NT2/D1 (cell line): ENCODE data around the gene C11orf58.

ENCODE experiments used
- DNase-seq: peaks from one replicate; pipeline ENCODE4 v3.0.0-alpha.2; 2011; ENCODE audit warnings: low read depth, low spot score
- H3K27me3 ChIP-seq: 2 replicates; pipeline ENCODE4 v1.6.0; 2011; ENCODE audit warnings: mild to moderate bottlenecking; ENCODE audit not compliant: insufficient read length, insufficient read depth
- H3K36me3 ChIP-seq: 2 replicates; pipeline ENCODE4 v1.6.1; 2011; ENCODE audit warnings: mild to moderate bottlenecking, low read length, mixed read lengths; ENCODE audit not compliant: insufficient read depth, insufficient read length
- H3K4me1 ChIP-seq: 2 replicates; pipeline ENCODE4 v1.5.1; 2011; ENCODE audit not compliant: insufficient read depth, insufficient read length
- H3K4me3 ChIP-seq: 2 replicates; pipeline ENCODE4 v1.5.1; 2011; ENCODE audit warnings: low read depth; ENCODE audit not compliant: insufficient read length
- H3K9ac ChIP-seq: 2 replicates; pipeline ENCODE4 v1.6.0; 2011; ENCODE audit warnings: low read depth; ENCODE audit not compliant: insufficient read length
- H3K9me3 ChIP-seq: 2 replicates; pipeline ENCODE4 v1.5.1; 2011; ENCODE audit warnings: mild to moderate bottlenecking, low read length; ENCODE audit not compliant: insufficient read depth
- SUZ12 ChIP-seq: IDR thresholded peaks from 2 replicates; pipeline ENCODE4 v1.6.1; 2011; ENCODE audit not compliant: insufficient read length, insufficient read depth; ENCODE audit errors: extremely low read depth
- YY1 ChIP-seq: IDR thresholded peaks from 2 replicates; pipeline ENCODE4 v1.6.1; 2011; ENCODE audit not compliant: insufficient read length, insufficient read depth
- ZNF274 ChIP-seq: IDR thresholded peaks from 2 replicates; pipeline ENCODE4 v1.6.1; 2011; ENCODE audit warnings: mild to moderate bottlenecking, low read depth, low read length

Gene C11orf58

DNA sequence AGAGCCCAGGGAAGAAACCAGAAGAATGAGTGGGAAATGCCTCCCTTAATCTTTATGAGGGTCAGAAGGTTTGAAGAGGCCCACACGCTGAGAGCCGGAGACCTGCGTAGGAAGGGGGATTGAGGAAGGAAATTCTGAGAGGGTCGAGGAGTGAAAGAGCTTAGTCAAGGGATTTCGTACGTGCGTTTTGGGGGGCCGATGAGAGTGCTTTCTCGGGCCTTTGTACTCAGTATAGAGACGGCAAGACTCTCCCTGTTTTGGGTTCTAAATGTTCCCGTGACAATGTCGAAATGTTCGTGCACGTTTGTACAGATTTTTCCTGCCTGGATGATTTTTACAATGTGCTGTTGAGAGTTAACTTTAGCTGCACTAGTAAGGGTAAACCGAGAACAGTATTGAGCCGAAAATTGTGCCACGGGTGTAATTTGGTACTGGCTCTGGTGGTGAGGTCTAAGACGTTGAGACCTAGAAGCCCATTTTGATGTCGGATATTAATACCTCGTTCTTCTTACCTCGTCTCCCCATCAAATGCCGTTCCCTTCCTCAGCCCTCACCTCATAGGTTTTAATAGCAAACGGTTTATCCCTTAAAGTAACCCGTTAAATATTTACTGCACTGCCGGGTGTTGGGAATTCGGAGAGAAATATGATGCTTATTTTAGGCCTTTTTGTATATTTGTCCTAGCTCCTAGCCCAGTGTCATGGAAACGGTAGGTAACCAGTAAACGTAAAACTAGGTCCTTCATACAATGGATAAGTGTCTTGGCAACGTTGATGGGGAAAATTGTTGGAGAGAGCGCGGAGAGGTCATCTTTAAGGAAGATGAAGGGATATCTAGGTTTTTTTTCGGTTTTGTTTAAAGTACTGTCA, 734 bp downstream of the C11orf58 start:
- Histone ChIP-seq H3K4me3 (peak overlapping the region; percentile 90), H3K9ac (peak overlapping the region; percentile 99), H3K36me3 (peaks cover 34% of the 10 kb centered on the region), H3K27me3 (no peaks in the 10 kb centered on the region), H3K4me1 (no peaks in the 10 kb centered on the region), H3K9me3 (no peaks in the 10 kb centered on the region)
- no peak for TF ChIP-seq ZNF274
- no peak for TF ChIP-seq YY1
- no peak for TF ChIP-seq SUZ12
- no peak for DNase-seq

DNA sequence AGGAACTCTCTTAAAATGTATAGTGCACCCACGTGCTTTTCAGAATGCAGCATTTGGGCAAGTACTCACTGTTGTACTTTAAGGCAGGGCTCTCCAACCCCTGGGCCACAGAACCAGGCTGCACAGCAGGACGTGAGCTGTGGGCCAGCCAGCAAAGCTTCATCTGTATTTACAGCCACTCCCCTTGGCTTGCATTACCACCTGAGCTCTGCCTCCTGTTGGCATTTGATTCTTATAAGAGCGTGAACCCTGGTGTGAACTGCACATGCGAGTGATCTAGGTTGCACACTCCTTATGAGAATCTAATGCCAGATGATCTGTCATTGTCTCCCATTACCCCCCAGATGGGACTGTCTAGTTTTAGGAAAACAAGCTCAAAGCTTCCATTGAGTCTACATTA, 3.0 kb downstream of the C11orf58 start:
- no peaks in the 10 kb centered on the region for H3K4me1 ChIP-seq
- DNase-seq, result no peak
- no peak overlapping the region for H3K9ac ChIP-seq
- H3K4me3 ChIP-seq, result no peak overlapping the region
- H3K9me3 ChIP-seq, result no peaks in the 10 kb centered on the region
- TF ChIP-seq YY1 (no peak), SUZ12 (no peak), ZNF274 (no peak)
- H3K36me3 ChIP-seq, result peaks cover 56% of the 10 kb centered on the region
- no peaks in the 10 kb centered on the region for H3K27me3 ChIP-seq

- H3K9me3 ChIP-seq, result no peaks in the 10 kb centered on the region
- H3K9ac ChIP-seq, result no peak overlapping the region
- H3K4me3 ChIP-seq, result no peak overlapping the region
- no peaks in the 10 kb centered on the region for H3K4me1 ChIP-seq
- H3K36me3 ChIP-seq, result peaks cover 70% of the 10 kb centered on the region
- DNase-seq, result no peak
- TF ChIP-seq SUZ12, result no peak
- no peak for TF ChIP-seq YY1
- no peak for TF ChIP-seq ZNF274
- no peaks in the 10 kb centered on the region for H3K27me3 ChIP-seq
Observed at GRCh38 chr11:16743478-16743877, 5.0 kb downstream of the C11orf58 start.

DNA sequence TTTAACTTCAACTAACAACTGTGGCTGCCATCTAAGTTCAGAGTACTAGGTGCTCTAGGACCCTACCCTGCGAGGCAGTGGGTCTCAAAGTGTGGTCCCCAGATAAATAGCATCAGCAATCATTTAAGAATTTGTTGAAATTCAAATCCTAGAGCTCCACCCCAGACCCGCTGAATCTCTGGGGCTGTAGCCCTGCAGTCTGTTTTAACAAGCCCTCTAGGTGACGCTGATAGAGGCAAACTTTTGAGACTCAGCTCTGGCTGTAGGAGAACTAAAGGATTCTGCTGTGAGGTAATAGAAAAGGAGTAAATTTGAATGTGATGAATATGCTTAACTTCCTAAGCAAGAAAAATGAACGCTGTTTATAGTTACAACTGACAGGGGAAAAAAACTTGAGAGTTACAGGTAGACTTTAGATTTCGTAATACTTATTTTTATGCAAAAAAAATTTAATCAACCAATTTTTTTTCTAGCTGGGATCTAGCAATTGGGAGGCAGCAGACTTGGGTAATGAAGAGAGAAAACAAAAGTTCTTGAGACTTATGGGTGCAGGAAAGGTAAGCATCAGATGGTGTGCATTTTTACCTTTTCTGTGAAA, 5.8 kb downstream of the C11orf58 start:
- no peaks in the 10 kb centered on the region for H3K9me3 ChIP-seq
- H3K36me3 ChIP-seq, result peaks cover 77% of the 10 kb centered on the region
- H3K4me3 ChIP-seq, result no peak overlapping the region
- H3K27me3 ChIP-seq, result no peaks in the 10 kb centered on the region
- TF ChIP-seq ZNF274 (no peak), SUZ12 (no peak), YY1 (no peak)
- no peak for DNase-seq
- no peak overlapping the region for H3K9ac ChIP-seq
- no peaks in the 10 kb centered on the region for H3K4me1 ChIP-seq

DNA sequence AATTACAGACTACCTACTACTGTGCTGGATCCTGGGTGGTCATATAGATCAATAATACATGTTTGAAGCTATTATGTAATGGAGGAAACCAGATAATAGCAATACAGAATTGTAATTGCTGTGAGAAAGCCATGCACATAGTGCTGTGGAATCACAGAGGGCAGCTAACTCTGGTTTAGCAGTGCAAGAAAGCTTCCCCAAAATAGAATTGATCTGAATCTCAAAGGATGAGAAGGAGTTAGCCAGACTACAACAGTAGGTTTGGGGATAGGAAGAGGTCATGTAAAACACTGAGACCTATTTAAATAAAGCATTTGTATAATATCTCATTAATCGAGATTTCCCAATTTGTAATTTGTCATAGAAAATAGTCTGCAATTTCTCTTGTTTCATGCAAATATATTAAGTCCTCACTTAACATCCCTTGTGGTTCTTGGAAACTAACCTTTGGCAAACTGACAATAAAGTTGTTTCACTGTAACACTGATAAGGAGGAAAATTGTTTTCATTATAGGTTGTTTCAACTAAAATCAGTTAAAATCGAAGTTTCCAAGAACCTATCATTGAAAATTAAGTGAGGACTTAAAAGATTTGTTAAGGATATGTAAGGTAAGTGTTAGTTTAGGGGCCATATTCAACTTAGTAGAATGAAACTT, 7.6 kb downstream of the C11orf58 start:
- H3K4me1 ChIP-seq, result no peaks in the 10 kb centered on the region
- no peak overlapping the region for H3K9ac ChIP-seq
- no peaks in the 10 kb centered on the region for H3K9me3 ChIP-seq
- TF ChIP-seq SUZ12 (no peak), YY1 (no peak), ZNF274 (no peak)
- H3K4me3 ChIP-seq, result no peak overlapping the region
- no peaks in the 10 kb centered on the region for H3K27me3 ChIP-seq
- no peak for DNase-seq
- H3K36me3 ChIP-seq, result peaks cover 89% of the 10 kb centered on the region

GRCh38 chr11:16749092-16749491, 10.6 kb downstream of the C11orf58 start:
- TF ChIP-seq YY1, result no peak
- TF ChIP-seq SUZ12, result no peak
- TF ChIP-seq ZNF274, result no peak
- DNase-seq, result no peak
- H3K36me3 ChIP-seq, result peaks cover 92% of the 10 kb centered on the region

DNA sequence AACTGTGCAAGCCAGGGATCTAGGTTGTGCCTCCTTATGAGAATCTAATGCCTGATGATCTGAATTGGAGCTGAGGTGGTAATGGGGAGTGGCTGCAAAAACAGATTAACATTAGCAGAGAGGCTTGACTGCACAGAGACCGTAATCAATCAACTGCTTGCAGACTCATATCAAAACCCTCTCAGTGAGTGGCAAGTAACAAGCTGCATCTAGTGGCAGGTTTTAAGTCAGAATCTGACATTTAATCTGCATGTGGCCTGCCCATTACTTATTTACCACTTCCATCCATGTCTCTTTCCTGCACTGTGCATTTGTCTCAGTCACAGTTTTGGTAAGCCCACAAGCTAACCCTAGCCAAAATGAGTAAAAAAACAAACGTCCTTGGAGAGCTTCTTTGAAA, 11.2 kb downstream of the C11orf58 start:
- Histone ChIP-seq H3K36me3 (peaks cover 92% of the 10 kb centered on the region), H3K4me3 (no peak overlapping the region), H3K9me3 (no peaks in the 10 kb centered on the region), H3K4me1 (no peaks in the 10 kb centered on the region), H3K27me3 (no peaks in the 10 kb centered on the region), H3K9ac (no peak overlapping the region)
- no peak for DNase-seq
- no peak for TF ChIP-seq YY1
- TF ChIP-seq SUZ12, result no peak
- TF ChIP-seq ZNF274, result no peak

More at GRCh38 chr11:16749092-16749491, 10.6 kb downstream of the C11orf58 start:
- Histone ChIP-seq H3K27me3 (no peaks in the 10 kb centered on the region), H3K9me3 (no peaks in the 10 kb centered on the region), H3K4me3 (no peak overlapping the region), H3K9ac (no peak overlapping the region), H3K4me1 (no peaks in the 10 kb centered on the region)
